K562 (cell line): ENCODE results near the gene VIT. TPM values are rescaled to one million over a fixed set of nuclear protein-coding genes. Genes with fewer than 3 reads are reported as not detected.

Source experiments
- ATAC-seq: fragments of 200-7000 bp; cut with Tn5 transposase; 3 replicates; pipeline ENCODE4 v1.9.1; 2020; ENCODE audit warnings: moderate library complexity
- BruUV-seq: library from RNA; stranded (reverse); fragments of 400-500 nt; replicated peaks from 2 replicates; lab custom pipeline; 2021; lab: Mats Ljungman, UMichigan
- CTCF ChIA-PET: fragments of 300-600 bp; formaldehyde crosslinking; extraction: SDS; loops from one replicate; lab custom pipeline; 2021; ENCODE audit warnings: low intra/inter-chr PET ratio; lab: Yijun Ruan, JAX
- POLR2A ChIA-PET: fragments of 300-600, 350-650 bp; sonication (Branson Sonifier 250); formaldehyde crosslinking; extraction: SDS; loops from one replicate; lab custom pipeline; 2021; ENCODE audit warnings: antibody characterized with exemption, inconsistent platforms; lab: Yijun Ruan, JAX
- DNase-seq, 4 experiments: peaks; one replicate each; pipeline versions ENCODE4 v3.0.0 to v3.0.0-alpha.2; 2011 to 2018; ENCODE audit warnings: low spot score in 3 of 4, mixed read lengths in 3 of 4; ENCODE audit errors: extremely low read depth in 1 of 4
- FAIRE-seq: peaks from 2 replicates; lab custom pipeline; 2011; peaks lifted over from hg19 to GRCh38; lab: Jason Lieb, UNC
- H2AFZ ChIP-seq: 2 replicates; pipeline ENCODE4 v1.6.0; 2011; ENCODE audit warnings: low read depth, low read length, control low read depth, inconsistent platforms
- H3K27ac ChIP-seq: fragments of 200-600 bp; 3 replicates; pipeline ENCODE4 v1.8.0; 2011; ENCODE audit warnings: low read depth, mild to moderate bottlenecking, control low read depth, inconsistent platforms, low read length, moderate library complexity, mixed read lengths; ENCODE audit errors: extremely low read depth
- H3K27me3 ChIP-seq, 2 experiments: fragments of 300-600 bp in 1 of 2; 2 replicates in 1 of 2; 3 replicates in 1 of 2; pipeline versions ENCODE4 v1.6.0 to v1.8.0; 2011; ENCODE audit warnings: inconsistent platforms in 2 of 2, low read length in 2 of 2, mild to moderate bottlenecking in 1 of 2, mixed read lengths in 1 of 2, moderate library complexity in 1 of 2; ENCODE audit not compliant: control insufficient read depth in 2 of 2, insufficient read depth in 2 of 2
- H3K36me3 ChIP-seq: fragments of 300-600 bp; 3 replicates; pipeline ENCODE4 v1.8.0; 2011; ENCODE audit warnings: mild to moderate bottlenecking, low read length, inconsistent platforms; ENCODE audit not compliant: control insufficient read depth, insufficient read depth
- H3K4me1 ChIP-seq, 2 experiments: fragments of 200-600 bp in 1 of 2; replicated peaks in 1 of 2; 2 replicates in 1 of 2; 3 replicates in 1 of 2; pipeline versions ENCODE4 v1.5.1 to v1.8.0; 2011; ENCODE audit warnings: inconsistent platforms in 2 of 2, low read length in 2 of 2, mild to moderate bottlenecking in 1 of 2, mixed read lengths in 1 of 2, moderate library complexity in 1 of 2; ENCODE audit not compliant: control insufficient read depth in 2 of 2, insufficient read depth in 2 of 2
- H3K4me2 ChIP-seq: 2 replicates; pipeline ENCODE4 v1.6.1; 2011; ENCODE audit warnings: low read length, control low read depth, inconsistent platforms, mixed read lengths; ENCODE audit not compliant: insufficient read depth
- H3K4me3 ChIP-seq: fragments of 200-600 bp; sonication (generic), shearing (Covaris generic); 2 replicates; pipeline ENCODE4 v1.5.1; 2016; ENCODE audit warnings: control low read depth, inconsistent platforms
- H3K79me2 ChIP-seq: fragments of 200-600 bp; 3 replicates; pipeline ENCODE4 v1.8.0; 2011; ENCODE audit warnings: low read length, inconsistent platforms; ENCODE audit not compliant: control insufficient read depth, insufficient read depth
- H3K9ac ChIP-seq, 2 experiments: 2 replicates each; pipeline versions ENCODE4 v1.6.0 to v1.6.1; 2011; ENCODE audit warnings: low read depth in 2 of 2, low read length in 2 of 2, control low read depth in 1 of 2, inconsistent platforms in 1 of 2, mild to moderate bottlenecking in 1 of 2, mixed read lengths in 1 of 2; ENCODE audit not compliant: insufficient read depth in 1 of 2
- H3K9me1 ChIP-seq: one replicate; pipeline ENCODE4 v1.6.0; 2011; ENCODE audit warnings: inconsistent platforms, mild to moderate bottlenecking, low read length, moderate library complexity; ENCODE audit not compliant: control insufficient read depth, insufficient read depth
- H3K9me3 ChIP-seq: replicated peaks from 2 replicates; pipeline ENCODE4 v1.5.1; 2011; ENCODE audit warnings: low read depth, low read length, inconsistent platforms; ENCODE audit not compliant: control insufficient read depth, insufficient read depth
- H4K20me1 ChIP-seq: replicated peaks from 2 replicates; pipeline ENCODE4 v1.6.1; 2011; ENCODE audit warnings: low read length, inconsistent platforms, mixed read lengths; ENCODE audit not compliant: control insufficient read depth, insufficient read depth
- ARHGAP35 ChIP-seq: fragments of 450-650 bp; IDR thresholded peaks from 2 replicates; pipeline ENCODE4 v1.6.1; 2018; ENCODE audit not compliant: partially characterized antibody
- CREB3L1 ChIP-seq: fragments of 450-650 bp; IDR thresholded peaks from 2 replicates; pipeline ENCODE4 v1.6.1; 2014; ENCODE audit warnings: low read depth, mild to moderate bottlenecking, moderate library complexity, borderline replicate concordance
- ELF1 ChIP-seq: fragments of 200-800 bp; sonication (Bioruptor generic); IDR thresholded peaks from 2 replicates; pipeline ENCODE4 v1.6.1; 2016; ENCODE audit warnings: missing genetic modification characterization, missing compliant biosample characterization
- ETV6 ChIP-seq, 3 experiments: fragments of 150-350 bp in 1 of 3; sonication (generic) in 1 of 3; formaldehyde crosslinking in 1 of 3; IDR thresholded peaks; 2 replicates each; pipeline versions ENCODE4 v1.6.1 to v1.8.0; 2014 to 2022; ENCODE audit warnings: borderline replicate concordance in 2 of 3, low read depth in 2 of 3, antibody characterized with exemption in 1 of 3, low read length in 1 of 3, mild to moderate bottlenecking in 1 of 3, missing genetic modification reagents in 1 of 3
- FIP1L1 ChIP-seq: fragments of 200-400 bp; formaldehyde crosslinking; IDR thresholded peaks from 2 replicates; pipeline ENCODE4 v1.6.1; 2018; ENCODE audit warnings: mild to moderate bottlenecking, low read depth, low read length; ENCODE audit not compliant: poor library complexity, severe bottlenecking
- HDAC2 ChIP-seq: fragments of 450-650 bp; IDR thresholded peaks from 2 replicates; pipeline ENCODE4 v1.6.1; 2016; ENCODE audit warnings: mild to moderate bottlenecking
- TRIM25 ChIP-seq: fragments of 450-650 bp; IDR thresholded peaks from 2 replicates; pipeline ENCODE4 v1.7.0; 2016; ENCODE audit warnings: borderline replicate concordance
- ZNF175 ChIP-seq: fragments of 200-800 bp; sonication (Bioruptor generic); IDR thresholded peaks from 2 replicates; pipeline ENCODE4 v1.6.1; 2016; ENCODE audit warnings: low read depth, mild to moderate bottlenecking, missing genetic modification characterization, missing compliant biosample characterization
- ZNF239 ChIP-seq: fragments of 250-450 bp; sonication (Bioruptor Pico); IDR thresholded peaks from 2 replicates; pipeline ENCODE4 v1.4.0; 2020; ENCODE audit warnings: mild to moderate bottlenecking
- WGBS: fragments of 100-300 bp; shearing (Covaris generic); methylation state at CpG from one replicate; pipeline ENCODE4 v1.1.6; 2016; ENCODE audit warnings: low coverage, mixed read lengths; ENCODE audit not compliant: insufficient coverage; ENCODE audit errors: missing lambda C conversion rate; 5-methylcytosine and 5-hydroxymethylcytosine counted together
- in situ Hi-C: fragments of 300-500 bp; cut with MboI; formaldehyde crosslinking; loops from 4 replicates; pipeline ENCODE4 v1.15.0; 2018; ENCODE audit warnings: inconsistent platforms, mixed read lengths
- intact Hi-C: fragments of 100-400 bp; cut with micrococcal nuclease; formaldehyde crosslinking; loops from 2 replicates; pipeline ENCODE4 v1.14.2; 2022
- polyA plus RNA-seq, 8 experiments: library from polyadenylated mRNA; depleted of rRNA in 4 of 8; stranded (reverse) in 5 of 8; unstranded in 3 of 8; fragments of >200 nt; fragmentation: Nextera tagmentation in 2 of 8; fragmentation: Illumina TruSeq in 1 of 8; extraction: Ambion mirVana in 2 of 8; extraction: Trizol in 1 of 8; gene quantifications; 2 replicates each; pipeline versions ENCODE4 v1.2.1 to v1.2.3, GENCODE V29; 2011 to 2014; ENCODE audit warnings: inconsistent platforms in 1 of 8, missing spikeins in 1 of 8
- total RNA-seq, 7 experiments: library from RNA; depleted of rRNA in 6 of 7; stranded (reverse); fragments of >200 nt in 6 of 7; fragmentation: Illumina TruSeq in 2 of 7; extraction: Trizol in 2 of 7; gene quantifications; 2 replicates each; pipeline versions ENCODE4 v1.2.1 to v1.2.3, GENCODE V29; 2011 to 2021; ENCODE audit warnings: low replicate concordance in 1 of 7

Gene VIT
- total and polyA plus RNA-seq, 9 of the 15 experiments (the other 6 are each of a cell fraction or from before 2014, with no cell fraction given): not detected

- H3K4me3 ChIP-seq: no peak overlapping the region
- no peak for DNase-seq
- no peak overlapping the region for H3K4me2 ChIP-seq
- H3K4me1 ChIP-seq: peaks cover 0 to 3% of the 10 kb centered on the region in 2 experiments; a peak in 1 of 5 replicates
- intact Hi-C loops: no loop called here
- POLR2A ChIA-PET: no interaction called here
- H3K9me3 ChIP-seq: no peaks in the 10 kb centered on the region
- in situ Hi-C loops: no loop called here
- no peaks in the 10 kb centered on the region for H4K20me1 ChIP-seq
- no peaks in the 10 kb centered on the region for H3K79me2 ChIP-seq
- BruUV-seq: no TSS peak
- 2% methylated on average over 6 of the region's 6 CpGs for WGBS
- CTCF ChIA-PET: interaction anchor here (0.6 kb wide), 1 partner anchor 441 kb away, joined by 3 read pairs; no protein-coding TSS in a partner anchor
- H3K36me3 ChIP-seq: no peaks in the 10 kb centered on the region
- H3K27me3 ChIP-seq: peaks cover 18 to 20% of the 10 kb centered on the region in 2 experiments; a peak in 4 of 5 replicates
- no peak for ATAC-seq
- H3K9me1 ChIP-seq: no peaks in the 10 kb centered on the region
- no peak overlapping the region for H2AFZ ChIP-seq
- no peak overlapping the region for H3K9ac ChIP-seq
- FAIRE-seq: no peak
- H3K27ac ChIP-seq: no peak overlapping the region
- no peak for TF ChIP-seq HDAC2
- TF ChIP-seq TRIM25: no peak
- TF ChIP-seq ZNF175 (CRISPR knock-in tag): no peak
- no peak for TF ChIP-seq FIP1L1
- TF ChIP-seq ELF1: no peak
- no peak for TF ChIP-seq CREB3L1
- no peak for TF ChIP-seq ZNF239 (CRISPR knock-in tag)
- TF ChIP-seq ETV6 (IDR thresholded peaks at IDR 0.05; ENCODE audit: borderline replicate concordance in 1 of 2, low read depth in 2 of 2, low read length in 1 of 2): no peak
- no peak for TF ChIP-seq ETV6 (CRISPR knock-in tag; IDR thresholded peaks at IDR 0.05; ENCODE audit: borderline replicate concordance)
- TF ChIP-seq ARHGAP35: no peak
These were observed 104.6 kb downstream of the VIT start for GRCh38 chr2:36801088-36801487.
